Fibroblast of lung (primary cell): ENCODE measurements around the gene GNAI2. TPM values are rescaled to one million over a fixed set of nuclear protein-coding genes. Genes with fewer than 3 reads are reported as not detected.
A peak's percentile ranks its signal among the peaks of the same experiment; 100 is the strongest.
"Not testable (repeated sequence)": the region's sequence is repeated elsewhere in the genome, so short reads cannot be mapped to it uniquely, and the experiment has no call there.

Experiments used
- DNase-seq, 2 donors: peaks; one replicate each; pipeline versions ENCODE4 v3.0.0 to v3.0.0-alpha.2; 2010; ENCODE audit warnings: low read depth in 2 of 2
- H2AFZ ChIP-seq: 2 replicates; pipeline ENCODE4 v1.5.1; 2012; ENCODE audit warnings: low read length, control low read depth, inconsistent platforms
- H3K27ac ChIP-seq: 2 replicates; pipeline ENCODE4 v1.5.1; 2011; ENCODE audit warnings: low read length, control low read depth; ENCODE audit not compliant: insufficient read depth
- H3K27me3 ChIP-seq: 2 replicates; pipeline ENCODE4 v1.5.1; 2011; ENCODE audit warnings: mild to moderate bottlenecking, low read length; ENCODE audit not compliant: control insufficient read depth, insufficient read depth
- H3K36me3 ChIP-seq: 2 replicates; pipeline ENCODE4 v1.5.1; 2011; ENCODE audit warnings: low read length; ENCODE audit not compliant: control insufficient read depth, insufficient read depth
- H3K4me1 ChIP-seq: 2 replicates; pipeline ENCODE4 v1.5.1; 2011; ENCODE audit warnings: low read length; ENCODE audit not compliant: control insufficient read depth, insufficient read depth; ENCODE audit errors: extremely low read depth
- H3K4me2 ChIP-seq: 2 replicates; pipeline ENCODE4 v1.5.1; 2011; ENCODE audit warnings: low read length, control low read depth; ENCODE audit not compliant: insufficient read depth; ENCODE audit errors: extremely low read depth
- H3K4me3 ChIP-seq, 4 experiments: fragments of 200-600 bp in 1 of 4; sonication (generic) in 1 of 4; replicated peaks in 1 of 4; 2 replicates each; pipeline ENCODE4 v1.5.1; 2011 to 2016; ENCODE audit warnings: low read length in 4 of 4, low read depth in 3 of 4, mild to moderate bottlenecking in 3 of 4, control low read depth in 2 of 4, inconsistent platforms in 1 of 4, mixed read lengths in 1 of 4; ENCODE audit not compliant: insufficient read depth in 1 of 4; ENCODE audit errors: control extremely low read depth in 1 of 4
- H3K79me2 ChIP-seq: 2 replicates; pipeline ENCODE4 v1.5.1; 2012; ENCODE audit warnings: mild to moderate bottlenecking, low read length, inconsistent platforms; ENCODE audit not compliant: control insufficient read depth, insufficient read depth
- H3K9ac ChIP-seq: 2 replicates; pipeline ENCODE4 v1.5.1; 2011; ENCODE audit warnings: mild to moderate bottlenecking, low read length, control low read depth; ENCODE audit not compliant: insufficient read depth
- H3K9me3 ChIP-seq: 2 replicates; pipeline ENCODE4 v1.5.1; 2012; ENCODE audit warnings: low read depth, low read length; ENCODE audit not compliant: control insufficient read depth, insufficient read depth
- H4K20me1 ChIP-seq: 2 replicates; pipeline ENCODE4 v1.5.1; 2011; ENCODE audit warnings: low read length; ENCODE audit not compliant: control insufficient read depth, insufficient read depth; ENCODE audit errors: extremely low read depth
- CTCF ChIP-seq, 2 donors: IDR thresholded peaks in 1 of 2; conservative IDR thresholded peaks in 1 of 2; 1 replicate in 1 of 2; 2 replicates in 1 of 2; pipeline ENCODE4 v1.5.1; 2011 to 2012; ENCODE audit warnings: low read length in 2 of 2, control low read depth in 1 of 2, inconsistent platforms in 1 of 2, low read depth in 1 of 2, mild to moderate bottlenecking in 1 of 2
- EZH2 ChIP-seq: IDR thresholded peaks from 2 replicates; pipeline ENCODE4 v1.5.1; 2012; ENCODE audit warnings: low read length, control low read depth, mild to moderate bottlenecking; ENCODE audit errors: missing control alignments
- polyA plus RNA-seq, 2 donors: library from polyadenylated mRNA; depleted of rRNA in 1 of 2; stranded (reverse) in 1 of 2; unstranded in 1 of 2; fragments of >200 nt; gene quantifications; 2 replicates each; pipeline ENCODE4 v1.2.1, GENCODE V29; 2011 to 2012; ENCODE audit warnings: missing spikeins in 1 of 2
- total RNA-seq: library from RNA; depleted of rRNA; stranded (reverse); fragments of >200 nt; gene quantifications from 2 replicates; pipeline ENCODE4 v1.2.1, GENCODE V29; 2014

GNAI2 gene
- total and polyA plus RNA-seq, 2 donors (not counting 1 experiment from before 2014, with no cell fraction given) = 238 to 704 TPM

GRCh38 chr3:50271314-50271936 is 35.4 kb downstream of the GNAI2 start:
- peaks cover 43% of the 10 kb centered on the region for H3K4me1 ChIP-seq
- H2AFZ ChIP-seq = no peak overlapping the region
- H3K9me3 ChIP-seq = no peaks in the 10 kb centered on the region
- H3K27me3 ChIP-seq = no peaks in the 10 kb centered on the region
- H3K9ac ChIP-seq = no peak overlapping the region
- H3K79me2 ChIP-seq = no peaks in the 10 kb centered on the region
- H3K36me3 ChIP-seq = no peaks in the 10 kb centered on the region
- TF ChIP-seq EZH2 (no peak), CTCF (conservative IDR thresholded peaks at IDR 0.05 in 1 of 2, IDR thresholded peaks at IDR 0.05 in 1 of 2; ENCODE audit: low read depth in 1 of 2, low read length in 2 of 2) (no peak)
- no peak for DNase-seq
- no peaks in the 10 kb centered on the region for H4K20me1 ChIP-seq
- H3K27ac ChIP-seq = no peak overlapping the region
- no peak overlapping the region for H3K4me2 ChIP-seq
- no peak overlapping the region for H3K4me3 ChIP-seq

DNA sequence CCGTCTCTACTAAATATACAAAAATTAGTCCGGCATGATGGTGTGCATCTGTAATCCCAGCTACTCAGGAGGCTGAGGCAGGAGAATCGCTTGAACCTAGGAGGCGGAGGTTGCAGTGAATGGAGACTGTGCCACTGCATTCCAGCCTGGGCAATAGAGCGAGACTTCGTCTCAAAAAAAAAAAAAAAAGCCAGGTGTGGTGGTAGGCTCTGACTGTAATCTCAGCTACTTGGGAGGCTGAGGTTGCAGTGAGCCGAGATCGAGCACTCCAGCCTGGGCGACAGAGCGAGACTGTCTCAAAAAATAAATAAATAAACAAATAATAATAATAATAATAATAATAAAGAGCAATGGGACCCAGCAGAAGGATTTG is 36.5 kb downstream of the GNAI2 start:
- not testable (repeated sequence) for DNase-seq, H4K20me1 ChIP-seq, H3K27me3 ChIP-seq, H3K9ac ChIP-seq, H3K36me3 ChIP-seq, H2AFZ ChIP-seq, H3K9me3 ChIP-seq, H3K27ac ChIP-seq, H3K4me3 ChIP-seq, H3K79me2 ChIP-seq
- Histone ChIP-seq H3K4me2 (peak overlapping the region; percentile 75), H3K4me1 (peaks cover 42% of the 10 kb centered on the region)

DNA sequence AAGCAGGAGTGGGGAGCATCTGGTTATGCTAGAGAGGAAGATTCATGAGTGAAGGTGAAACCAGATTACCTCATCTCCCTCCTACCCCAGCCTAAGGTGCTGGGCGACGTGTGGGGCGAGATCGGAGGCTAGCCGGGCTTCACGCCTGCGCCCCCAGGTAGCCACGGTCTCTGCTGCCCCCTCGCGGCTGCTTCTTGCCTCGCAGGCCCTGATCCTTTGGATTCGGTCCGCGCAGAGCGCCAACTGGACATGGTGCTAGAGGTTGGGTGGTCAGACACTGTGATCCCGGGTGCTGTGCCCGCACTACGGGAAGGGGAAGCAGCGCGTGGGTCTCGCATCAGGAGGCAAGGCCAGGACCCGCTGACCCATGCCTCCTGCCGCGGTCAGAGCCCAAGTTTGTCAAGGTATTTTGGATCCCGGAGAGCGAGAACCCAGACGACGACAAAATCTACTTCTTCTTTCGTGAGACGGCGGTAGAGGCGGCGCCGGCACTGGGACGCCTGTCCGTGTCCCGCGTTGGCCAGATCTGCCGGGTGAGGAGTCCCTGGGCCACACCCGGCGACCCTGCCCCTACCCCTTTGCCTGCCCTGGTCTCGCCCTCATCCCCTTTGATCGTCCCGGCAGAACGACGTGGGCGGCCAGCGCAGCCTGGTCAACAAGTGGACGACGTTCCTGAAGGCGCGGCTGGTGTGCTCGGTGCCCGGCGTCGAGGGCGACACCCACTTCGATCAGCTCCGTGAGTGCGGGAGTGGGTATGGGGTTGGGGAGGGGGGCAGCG is 37.1 kb downstream of the GNAI2 start:
- Histone ChIP-seq H3K4me3 (peak overlapping the region in 3 of 4 experiments; percentile 28 to 40 (median 40)), H3K27ac (no peak overlapping the region), H3K27me3 (no peaks in the 10 kb centered on the region), H3K9ac (no peak overlapping the region), H3K79me2 (no peaks in the 10 kb centered on the region), H4K20me1 (no peaks in the 10 kb centered on the region), H3K9me3 (no peaks in the 10 kb centered on the region), H3K36me3 (no peaks in the 10 kb centered on the region), H3K4me1 (peaks cover 37% of the 10 kb centered on the region), H2AFZ (peak overlapping the region; percentile 69), H3K4me2 (peak overlapping the region; percentile 75)
- peak; percentile 53 to 66 for DNase-seq
- peak; percentile 47 for TF ChIP-seq EZH2
- TF ChIP-seq CTCF (conservative IDR thresholded peaks at IDR 0.05 in 1 of 2, IDR thresholded peaks at IDR 0.05 in 1 of 2; ENCODE audit: low read depth in 1 of 2, low read length in 2 of 2) = peak; percentile 93
